GM12892 (cell line): ENCODE measurements around the gene FOXO3.

Experiments
- POLR2A ChIP-seq: IDR thresholded peaks from 2 replicates; pipeline ENCODE4 v1.6.1; 2011; ENCODE audit warnings: low read depth, low read length, control low read depth
- POLR2AphosphoS5 ChIP-seq: IDR thresholded peaks from 2 replicates; pipeline ENCODE4 v1.6.1; 2011; ENCODE audit warnings: low read depth, low read length, control low read depth

DNA sequence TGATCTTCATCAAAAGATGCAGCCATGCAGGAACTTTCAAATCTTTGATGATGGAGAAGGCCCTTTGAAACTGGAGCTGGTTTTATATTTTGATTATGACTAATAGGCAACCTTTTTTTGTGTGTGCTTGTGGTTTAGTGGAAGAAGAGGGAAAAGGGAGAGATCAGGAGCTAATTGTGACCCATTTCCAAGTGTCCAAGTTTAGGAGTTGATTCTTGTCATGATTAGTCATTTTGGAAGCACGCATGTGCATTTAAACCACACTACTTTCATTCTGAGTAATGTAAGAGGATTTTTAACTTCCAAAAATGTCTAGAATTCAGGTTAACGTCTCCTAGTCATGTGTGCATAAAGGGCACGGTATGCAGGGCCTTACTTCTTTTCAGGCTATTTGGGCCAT is 3.5 kb downstream of the FOXO3 start:
- TF ChIP-seq POLR2A, result no peak
- no peak for TF ChIP-seq POLR2AphosphoS5
